ENCODE results near the gene FBXO11. TPM values are rescaled to one million over a fixed set of nuclear protein-coding genes. Genes with fewer than 3 reads are reported as not detected.
"Not testable (repeated sequence)": the region's sequence is repeated elsewhere in the genome, so short reads cannot be mapped to it uniquely, and the experiment has no call there.

FBXO11 gene
- total RNA-seq, 1 experiment from 2014 or later: 49.3 TPM

DNA sequence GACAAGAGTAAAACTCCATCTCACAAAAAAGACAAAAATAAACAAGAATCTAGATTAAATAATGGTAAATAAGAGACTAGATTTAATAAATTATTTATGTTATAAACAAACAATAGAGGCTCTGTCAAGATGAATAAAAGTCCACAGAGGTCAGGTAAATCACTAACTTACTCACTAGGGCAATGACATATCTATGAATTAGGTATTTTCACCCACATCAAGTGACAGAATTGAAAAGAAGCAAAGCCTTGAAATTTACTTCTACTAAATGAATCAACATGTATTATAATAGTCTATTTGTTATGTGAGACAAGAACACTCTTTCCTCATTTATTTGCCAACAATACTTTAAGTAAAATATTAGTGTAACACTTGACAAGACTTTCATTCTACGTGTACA lies 41.7 kb downstream of the FBXO11 start:
- Histone ChIP-seq H3K4me3 (no peak overlapping the region), H3K4me2 (no peak overlapping the region), H4K20me1 (ENCODE audit: insufficient read depth) (peaks cover 47% of the 10 kb centered on the region), H3K9me2 (ENCODE audit: insufficient read depth) (no peaks in the 10 kb centered on the region), H3K27ac (peak overlapping the region; percentile 13; the same call in 1 of the 2 replicates), H3K27me3 (ENCODE audit: insufficient read depth, low read depth) (no peaks in the 10 kb centered on the region), H3K4me1 (replicated peaks; ENCODE audit: insufficient read depth) (no peaks in the 10 kb centered on the region), H3F3A (ENCODE audit: insufficient read depth, low read depth) (no peaks in the 10 kb centered on the region), H3K36me3 (ENCODE audit: low read depth) (no peaks in the 10 kb centered on the region), H2AFZ (no peak overlapping the region), H3K9me3 (ENCODE audit: insufficient read depth, low read depth) (no peaks in the 10 kb centered on the region), H3K79me2 (ENCODE audit: low read depth) (peaks cover 96% of the 10 kb centered on the region)
- no TSS peak for BruUV-seq (replicated peaks)
- DNase-seq: no peak
- intact Hi-C loops (cut with micrococcal nuclease; ENCODE audit: unreplicated experiment): no loop called here
- TF ChIP-seq EZH2 (IDR thresholded peaks at IDR 0.05; ENCODE audit: low read depth): no peak
- TF ChIP-seq, protein P1, sequence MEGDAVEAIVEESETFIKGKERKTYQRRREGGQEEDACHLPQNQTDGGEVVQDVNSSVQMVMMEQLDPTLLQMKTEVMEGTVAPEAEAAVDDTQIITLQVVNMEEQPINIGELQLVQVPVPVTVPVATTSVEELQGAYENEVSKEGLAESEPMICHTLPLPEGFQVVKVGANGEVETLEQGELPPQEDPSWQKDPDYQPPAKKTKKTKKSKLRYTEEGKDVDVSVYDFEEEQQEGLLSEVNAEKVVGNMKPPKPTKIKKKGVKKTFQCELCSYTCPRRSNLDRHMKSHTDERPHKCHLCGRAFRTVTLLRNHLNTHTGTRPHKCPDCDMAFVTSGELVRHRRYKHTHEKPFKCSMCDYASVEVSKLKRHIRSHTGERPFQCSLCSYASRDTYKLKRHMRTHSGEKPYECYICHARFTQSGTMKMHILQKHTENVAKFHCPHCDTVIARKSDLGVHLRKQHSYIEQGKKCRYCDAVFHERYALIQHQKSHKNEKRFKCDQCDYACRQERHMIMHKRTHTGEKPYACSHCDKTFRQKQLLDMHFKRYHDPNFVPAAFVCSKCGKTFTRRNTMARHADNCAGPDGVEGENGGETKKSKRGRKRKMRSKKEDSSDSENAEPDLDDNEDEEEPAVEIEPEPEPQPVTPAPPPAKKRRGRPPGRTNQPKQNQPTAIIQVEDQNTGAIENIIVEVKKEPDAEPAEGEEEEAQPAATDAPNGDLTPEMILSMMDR (conservative IDR thresholded peaks at IDR 0.05): no peak
- CTCF ChIA-PET: no interaction called here
- POLR2A ChIA-PET (ENCODE audit: unreplicated experiment): no interaction called here

DNA sequence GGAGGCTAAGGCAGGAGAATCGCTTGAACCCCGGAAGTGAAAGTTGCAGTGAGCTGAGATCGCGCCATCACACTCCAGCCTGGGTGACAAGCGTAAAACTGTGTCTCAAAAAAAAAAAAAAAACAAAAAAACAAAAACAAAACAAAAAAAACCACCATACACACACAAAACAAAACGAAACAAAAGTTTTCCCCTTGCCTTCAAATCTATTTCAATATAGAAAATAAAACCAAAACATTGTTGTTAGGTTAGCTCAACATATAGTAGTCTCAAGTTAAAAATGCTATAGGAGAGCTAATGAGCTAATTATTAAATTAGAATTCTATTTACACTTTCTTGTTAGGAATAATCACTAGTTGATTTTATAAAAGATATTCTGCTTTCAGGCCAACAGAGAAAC lies 43.3 kb downstream of the FBXO11 start:
- no peaks in the 10 kb centered on the region; the same call in 1 of the 2 replicates for H3F3A ChIP-seq (ENCODE audit: insufficient read depth, low read depth)
- H3K36me3 ChIP-seq (ENCODE audit: low read depth): no peaks in the 10 kb centered on the region
- TF ChIP-seq, protein P1 (conservative IDR thresholded peaks at IDR 0.05): no peak
- no peaks in the 10 kb centered on the region for H3K27me3 ChIP-seq (ENCODE audit: insufficient read depth, low read depth)
- H3K9me3 ChIP-seq (ENCODE audit: insufficient read depth, low read depth): no peaks in the 10 kb centered on the region
- POLR2A ChIA-PET (ENCODE audit: unreplicated experiment): no interaction called here
- no peaks in the 10 kb centered on the region for H3K4me1 ChIP-seq (replicated peaks; ENCODE audit: insufficient read depth)
- peaks cover 56% of the 10 kb centered on the region for H4K20me1 ChIP-seq (ENCODE audit: insufficient read depth)
- no peak overlapping the region for H3K4me3 ChIP-seq
- H3K27ac ChIP-seq: no peak overlapping the region
- H3K79me2 ChIP-seq (ENCODE audit: low read depth): peaks cover 88% of the 10 kb centered on the region
- H3K9me2 ChIP-seq (ENCODE audit: insufficient read depth): no peaks in the 10 kb centered on the region
- intact Hi-C loops (cut with micrococcal nuclease; ENCODE audit: unreplicated experiment): no loop called here
- CTCF ChIA-PET: no interaction called here
- no TSS peak for BruUV-seq (replicated peaks)
- no peak overlapping the region for H2AFZ ChIP-seq
- H3K4me2 ChIP-seq: no peak overlapping the region
- DNase-seq: no peak

DNA sequence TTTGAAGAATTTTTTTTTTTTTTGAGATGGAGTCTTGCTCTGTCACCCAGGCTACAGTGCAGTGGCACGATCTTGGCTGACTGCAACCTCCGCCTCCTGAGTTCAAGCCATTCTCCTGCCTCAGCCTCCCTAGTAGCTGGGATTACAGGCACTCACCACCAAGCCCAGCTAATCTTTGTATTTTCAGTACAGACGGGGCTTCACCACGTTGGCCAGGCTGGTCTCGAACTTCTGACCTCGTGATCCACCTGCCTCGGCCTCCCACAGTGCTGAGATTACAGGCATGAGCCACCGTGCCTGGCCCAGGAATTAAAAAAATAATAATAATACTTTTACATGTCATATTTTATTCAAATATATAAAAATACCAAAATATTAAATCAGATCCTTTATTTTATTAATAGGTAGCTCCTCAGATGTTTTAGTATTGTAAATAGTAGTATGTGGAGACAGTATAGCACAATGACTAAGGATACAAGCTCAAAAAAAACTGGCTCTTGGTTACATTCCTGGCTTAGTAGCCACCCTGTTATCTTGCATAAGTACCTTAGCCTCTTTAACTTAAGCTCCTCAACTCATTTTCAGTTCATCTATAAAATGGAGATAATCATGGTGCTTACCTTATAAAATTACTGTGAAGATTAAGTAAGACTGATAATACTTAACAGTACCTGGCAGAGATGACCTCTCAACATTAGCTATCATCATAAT lies 53.1 kb downstream of the FBXO11 start:
- H3K4me1 ChIP-seq (replicated peaks; ENCODE audit: insufficient read depth); H3K27ac ChIP-seq; H3K27me3 ChIP-seq (ENCODE audit: insufficient read depth, low read depth); DNase-seq; H2AFZ ChIP-seq; BruUV-seq (replicated peaks); H3K9me3 ChIP-seq (ENCODE audit: insufficient read depth, low read depth); intact Hi-C loops (cut with micrococcal nuclease; ENCODE audit: unreplicated experiment); H3F3A ChIP-seq (ENCODE audit: insufficient read depth, low read depth); H3K4me3 ChIP-seq; H3K36me3 ChIP-seq (ENCODE audit: low read depth); H3K4me2 ChIP-seq; CTCF ChIA-PET; H3K9me2 ChIP-seq (ENCODE audit: insufficient read depth): not testable (repeated sequence)
- peaks cover 94% of the 10 kb centered on the region for H3K79me2 ChIP-seq (ENCODE audit: low read depth)
- POLR2A ChIA-PET (ENCODE audit: unreplicated experiment): interaction anchor here (0.7 kb wide), 1 partner anchor 268 kb away, joined by 4 read pairs; no protein-coding TSS in a partner anchor
- H4K20me1 ChIP-seq (ENCODE audit: insufficient read depth): peaks cover 72% of the 10 kb centered on the region

DNA sequence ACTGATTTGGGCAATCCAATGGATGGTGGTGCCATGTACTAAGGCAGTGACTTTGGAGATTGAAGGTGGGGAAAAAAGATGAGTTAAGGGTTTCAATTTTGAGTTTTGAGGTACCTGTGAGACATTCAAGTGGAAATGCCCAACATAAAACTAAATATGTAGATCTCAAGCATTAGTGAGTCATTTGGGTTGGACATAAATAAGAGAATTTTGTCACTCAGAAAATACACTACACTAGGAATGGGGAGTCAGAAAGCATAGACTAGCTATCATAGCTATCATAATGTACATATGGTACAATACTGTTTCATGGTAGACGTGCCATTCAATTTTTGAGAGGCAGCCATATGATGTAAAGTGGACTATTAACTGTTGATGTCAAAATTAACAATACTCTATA lies 56.1 kb downstream of the FBXO11 start:
- H3K4me3 ChIP-seq: no peak overlapping the region
- peaks cover 63% of the 10 kb centered on the region for H4K20me1 ChIP-seq (ENCODE audit: insufficient read depth)
- no peaks in the 10 kb centered on the region for H3K9me3 ChIP-seq (ENCODE audit: insufficient read depth, low read depth)
- TF ChIP-seq EZH2 (IDR thresholded peaks at IDR 0.05; ENCODE audit: low read depth): no peak
- TF ChIP-seq, protein P1 (conservative IDR thresholded peaks at IDR 0.05): no peak
- H3K4me2 ChIP-seq: no peak overlapping the region
- DNase-seq: no peak
- H3K36me3 ChIP-seq (ENCODE audit: low read depth): no peaks in the 10 kb centered on the region; the same call in 1 of the 2 replicates
- H3F3A ChIP-seq (ENCODE audit: insufficient read depth, low read depth): no peaks in the 10 kb centered on the region; the same call in 1 of the 2 replicates
- H3K27ac ChIP-seq: no peak overlapping the region
- no peak overlapping the region for H2AFZ ChIP-seq
- intact Hi-C loops (cut with micrococcal nuclease; ENCODE audit: unreplicated experiment): no loop called here
- no peaks in the 10 kb centered on the region for H3K9me2 ChIP-seq (ENCODE audit: insufficient read depth)
- ChIA-PET CTCF (no interaction called here), POLR2A (ENCODE audit: unreplicated experiment) (no interaction called here)
- H3K4me1 ChIP-seq (replicated peaks; ENCODE audit: insufficient read depth): no peaks in the 10 kb centered on the region
- BruUV-seq (replicated peaks): no TSS peak
- H3K27me3 ChIP-seq (ENCODE audit: insufficient read depth, low read depth): no peaks in the 10 kb centered on the region
- H3K79me2 ChIP-seq (ENCODE audit: low read depth): peaks cover 88% of the 10 kb centered on the region

Measured in PC-9 (cell line).